VCaP (cell line): ENCODE results near the gene MOB2.
A peak's percentile ranks its signal among the peaks of the same experiment; 100 is the strongest.

ENCODE experiments used
- H3K27ac ChIP-seq: fragments of 450-650 bp; 2 replicates; pipeline ENCODE4 v1.5.1; 2017
- CTCF ChIP-seq: fragments of 450-650 bp; conservative IDR thresholded peaks from 2 replicates; pipeline ENCODE4 v1.5.1; 2017; ENCODE audit warnings: mild to moderate bottlenecking, moderate library complexity

Gene MOB2

DNA sequence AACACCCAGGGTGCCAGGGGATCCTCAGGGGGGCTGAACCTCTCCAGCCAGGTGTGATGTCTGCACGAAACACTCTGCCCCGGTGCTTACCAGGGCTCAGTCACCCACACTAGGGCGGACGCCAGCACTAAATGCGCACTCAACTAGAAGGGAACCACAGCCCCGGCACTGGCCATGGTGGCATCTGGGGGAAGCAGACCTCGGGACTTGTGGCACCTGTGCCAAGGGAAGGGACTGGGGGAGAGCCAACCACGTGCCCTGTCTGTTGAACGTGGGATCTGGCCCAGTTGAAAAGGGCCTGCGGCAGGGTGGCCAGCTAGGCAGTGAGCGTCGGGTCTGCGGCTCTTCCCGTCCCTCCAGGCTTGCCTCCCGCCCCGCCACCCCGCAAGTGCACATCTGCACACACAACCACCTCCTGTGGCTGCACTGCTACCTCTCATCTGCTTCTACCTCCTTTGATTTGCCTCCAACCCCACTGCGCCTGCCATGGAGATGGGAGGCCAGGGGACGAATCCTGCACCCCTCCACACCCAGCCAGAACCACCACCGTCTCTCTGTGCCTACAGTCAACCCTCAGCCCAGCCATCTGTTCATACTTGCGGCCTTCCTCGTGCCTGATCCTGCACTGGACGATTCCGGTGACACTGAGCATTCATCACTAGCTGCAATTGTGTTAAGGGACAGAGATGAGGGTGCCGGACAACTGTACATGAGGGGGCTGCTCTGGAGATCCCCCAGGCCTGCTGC is 15.0 kb upstream of the MOB2 start:
- TF ChIP-seq CTCF, result no peak
- peak overlapping the region; percentile 86 for H3K27ac ChIP-seq

DNA sequence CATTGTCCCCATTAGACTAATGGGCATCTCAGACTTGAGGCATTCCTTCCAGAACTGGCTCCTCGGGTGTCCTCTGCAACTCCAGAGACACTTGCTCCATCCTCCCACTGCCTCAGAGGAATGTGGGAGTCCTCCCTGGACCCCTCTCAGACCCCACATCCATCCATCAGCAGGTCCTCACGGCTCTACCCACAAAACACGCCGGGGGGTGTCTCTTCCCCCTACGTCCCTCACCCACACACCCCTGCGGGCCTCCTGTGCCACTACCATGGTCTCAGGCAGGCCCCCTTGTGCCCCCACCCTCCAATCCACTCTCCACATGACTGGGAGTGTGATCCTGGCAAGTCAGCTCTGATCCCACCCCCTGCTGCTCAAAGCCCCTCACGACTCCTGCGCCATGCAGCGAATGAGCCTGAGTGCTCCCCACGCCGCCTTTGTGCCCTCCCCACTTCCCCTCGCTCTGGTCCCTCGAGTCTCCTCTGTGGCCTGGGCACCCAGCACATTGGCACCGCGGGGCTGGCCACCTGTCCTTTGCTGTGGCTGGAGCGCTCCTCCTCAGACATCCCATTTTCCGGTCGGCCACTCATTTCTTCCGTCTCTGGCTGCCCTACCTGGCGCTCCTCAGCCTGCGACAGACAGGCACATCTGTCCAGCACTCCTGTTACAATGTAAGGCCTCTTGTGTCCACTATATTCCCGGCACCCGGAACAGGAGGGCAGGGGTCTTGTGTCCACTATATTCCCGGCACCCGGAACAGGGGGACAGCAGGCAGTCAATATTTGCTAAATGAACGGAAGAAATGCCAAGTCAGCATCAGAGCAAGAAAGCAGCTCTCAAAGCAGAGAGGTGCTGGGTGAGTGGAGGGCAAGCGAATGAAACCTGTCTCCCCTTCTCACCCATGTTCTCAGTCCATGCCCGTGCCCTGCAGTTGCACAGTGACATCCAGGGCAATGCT is 14.2 kb upstream of the MOB2 start:
- H3K27ac ChIP-seq, result peak overlapping the region; percentile 86
- TF ChIP-seq CTCF, result no peak

DNA sequence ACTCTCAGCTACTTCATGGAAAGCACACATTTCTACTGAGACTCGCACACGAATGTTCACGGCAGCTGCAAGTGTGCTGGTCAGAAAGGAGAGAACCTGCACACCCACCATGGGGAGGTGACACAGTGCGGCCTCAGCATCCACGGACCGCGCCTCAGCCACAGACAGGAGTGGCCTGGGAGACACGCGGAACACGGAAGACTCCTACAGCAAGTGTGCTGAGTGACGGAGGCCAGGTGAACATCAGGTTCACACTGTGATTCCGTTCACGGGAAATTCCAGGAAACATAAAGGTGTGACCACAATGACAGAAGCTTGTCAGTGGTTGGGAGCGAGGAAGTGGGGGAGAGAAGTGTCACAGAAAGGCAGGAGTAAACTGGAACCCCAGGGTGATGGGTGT is 13.3 kb upstream of the MOB2 start:
- TF ChIP-seq CTCF, result no peak
- H3K27ac ChIP-seq, result no peak overlapping the region; the same call in 1 of the 2 replicates

- TF ChIP-seq CTCF, result no peak
- no peak overlapping the region for H3K27ac ChIP-seq
Observed at GRCh38 chr11:1499261-1499890, 12.8 kb upstream of the MOB2 start.

DNA sequence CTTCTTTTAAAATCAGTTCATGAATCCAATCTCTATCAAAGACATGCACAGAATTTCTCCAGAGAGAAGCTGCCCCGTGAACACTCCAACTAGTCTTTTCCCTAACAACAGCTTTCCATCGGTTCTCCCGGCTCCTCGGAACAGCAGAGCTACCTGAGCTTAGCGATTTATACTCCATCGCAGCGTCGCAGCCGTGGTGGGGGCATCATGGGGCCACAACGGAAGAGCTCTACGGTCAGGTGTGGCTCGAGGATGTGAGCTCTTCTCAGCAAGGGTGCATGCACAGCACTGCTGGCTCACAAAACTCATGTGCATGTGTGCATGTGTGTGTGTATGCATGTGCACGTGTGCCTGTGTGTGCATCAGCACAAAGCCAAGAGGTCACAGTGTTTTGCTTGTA is 11.7 kb upstream of the MOB2 start:
- TF ChIP-seq CTCF, result no peak
- H3K27ac ChIP-seq, result no peak overlapping the region

DNA sequence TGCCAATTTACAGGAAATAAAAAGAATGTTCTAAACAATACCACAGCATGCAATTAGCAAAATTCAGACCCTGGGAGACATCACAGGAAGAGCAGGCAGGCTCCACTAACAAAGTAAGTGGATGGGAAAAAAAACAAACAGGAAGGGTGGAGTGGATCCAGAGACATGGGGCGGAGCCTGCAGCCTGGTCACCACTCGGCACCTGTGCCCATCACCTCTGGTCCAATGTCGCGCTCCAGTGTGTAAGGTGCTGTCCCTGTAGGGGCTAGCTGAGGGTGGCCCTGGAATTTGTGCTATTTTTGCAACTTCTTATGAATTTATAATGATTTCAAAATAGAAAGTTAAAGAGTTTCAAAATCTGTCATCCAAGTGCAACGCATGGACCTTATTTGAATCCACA is 11.0 kb upstream of the MOB2 start:
- H3K27ac ChIP-seq, result no peak overlapping the region
- no peak for TF ChIP-seq CTCF

DNA sequence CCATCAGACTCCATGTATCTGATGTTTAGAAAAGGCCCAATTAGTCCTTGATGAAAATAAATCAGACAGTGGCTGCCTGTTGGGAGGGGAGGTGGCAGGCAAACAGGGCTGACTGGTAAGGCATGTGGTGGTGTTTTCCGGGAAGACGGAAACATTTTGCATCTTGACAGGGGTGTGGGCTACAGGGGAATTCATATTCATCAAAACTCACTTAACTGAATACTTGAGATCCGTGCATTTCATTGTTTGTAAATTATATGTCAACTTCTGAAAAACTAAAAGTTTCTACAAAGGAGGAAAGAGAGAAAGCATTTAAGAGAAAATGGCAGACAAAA is 10.1 kb upstream of the MOB2 start:
- TF ChIP-seq CTCF, result no peak
- H3K27ac ChIP-seq, result no peak overlapping the region; the same call in 1 of the 2 replicates
